Measurements from ENCODE around the gene PIAS2. TPM values are rescaled to one million over a fixed set of nuclear protein-coding genes. Genes with fewer than 3 reads are reported as not detected.

PIAS2 gene
- polyA plus RNA-seq, 3 donors = 9.9 to 13.2 (median 11.0) TPM

GRCh38 chr18:46770708-46771107 lies 146.6 kb downstream of the PIAS2 start:
- intact Hi-C loops (cut with micrococcal nuclease) = no loop called here
- Histone ChIP-seq H3K9me3 (replicated peaks in 1 of 2; ENCODE audit: control insufficient read depth in 1 of 2, insufficient read depth in 1 of 2, low read length in 2 of 2) (no peaks in the 10 kb centered on the region), H3K27me3 (ENCODE audit: control insufficient read depth in 2 of 2, insufficient read depth in 2 of 2, low read length in 2 of 2) (no peaks in the 10 kb centered on the region), H3K36me3 (replicated peaks in 1 of 2; ENCODE audit: control insufficient read depth in 1 of 2, insufficient read depth in 2 of 2, low read length in 2 of 2) (no peaks in the 10 kb centered on the region), H3K4me2 (replicated peaks; ENCODE audit: extremely low read depth, low read length, poor library complexity, severe bottlenecking) (no peak overlapping the region), H3K4me1 (ENCODE audit: control insufficient read depth in 1 of 2, insufficient read depth in 2 of 2, low read length in 2 of 2) (peaks cover 20 to 30% of the 10 kb centered on the region in 2 donors), H4K20me1 (ENCODE audit: insufficient read depth, low read length) (no peaks in the 10 kb centered on the region), H3K79me2 (ENCODE audit: insufficient read depth, low read length) (no peaks in the 10 kb centered on the region), H3K27ac (ENCODE audit: low read depth in 1 of 2, low read length in 2 of 2) (no peak overlapping the region), H3K9ac (ENCODE audit: insufficient read depth, low read length, poor library complexity, severe bottlenecking) (no peak overlapping the region), H3K4me3 (replicated peaks in 1 of 3; ENCODE audit: low read depth in 2 of 3, low read length in 3 of 3) (no peak overlapping the region), H2AFZ (ENCODE audit: insufficient read depth, low read depth, low read length, poor library complexity, severe bottlenecking) (no peak overlapping the region)
- WGBS (ENCODE audit: insufficient coverage) = no CpG with 5 or more reads among the region's 2 CpGs
- no peaks in the 10 kb centered on the region for H3K36me3 Mint-ChIP-seq
- no peak for TF ChIP-seq CTCF (IDR thresholded peaks at IDR 0.05)
- H3K27ac Mint-ChIP-seq = peak overlapping the region in 1 of 7 donors; percentile 75
- H3K27me3 Mint-ChIP-seq (ENCODE audit: low read depth in 3 of 3) = peaks cover 5 to 11% (median 10%) of the 10 kb centered on the region in 3 donors
- peaks cover 35% of the 10 kb centered on the region for H3K4me1 Mint-ChIP-seq
- no peak for DNase-seq
- peaks cover 0 to 4% (median 0%) of the 10 kb centered on the region in 7 donors for H3K9me3 Mint-ChIP-seq
- no peak overlapping the region for H3K4me3 Mint-ChIP-seq

GRCh38 chr18:46768166-46768921 lies 149.0 kb downstream of the PIAS2 start:
- H3K27ac Mint-ChIP-seq = no peak overlapping the region
- Histone ChIP-seq H3K9me3 (replicated peaks in 1 of 2; ENCODE audit: control insufficient read depth in 1 of 2, insufficient read depth in 1 of 2, low read length in 2 of 2) (no peaks in the 10 kb centered on the region), H3K9ac (ENCODE audit: insufficient read depth, low read length, poor library complexity, severe bottlenecking) (no peak overlapping the region), H3K79me2 (ENCODE audit: insufficient read depth, low read length) (no peaks in the 10 kb centered on the region), H2AFZ (ENCODE audit: insufficient read depth, low read depth, low read length, poor library complexity, severe bottlenecking) (no peak overlapping the region), H3K4me1 (ENCODE audit: control insufficient read depth in 1 of 2, insufficient read depth in 2 of 2, low read length in 2 of 2) (peaks cover 20 to 30% of the 10 kb centered on the region in 2 donors), H3K27ac (ENCODE audit: low read depth in 1 of 2, low read length in 2 of 2) (no peak overlapping the region), H3K4me3 (replicated peaks in 1 of 3; ENCODE audit: low read depth in 2 of 3, low read length in 3 of 3) (no peak overlapping the region), H4K20me1 (ENCODE audit: insufficient read depth, low read length) (no peaks in the 10 kb centered on the region), H3K27me3 (ENCODE audit: control insufficient read depth in 2 of 2, insufficient read depth in 2 of 2, low read length in 2 of 2) (peaks cover 2 to 3% of the 10 kb centered on the region in 2 donors), H3K4me2 (replicated peaks; ENCODE audit: extremely low read depth, low read length, poor library complexity, severe bottlenecking) (no peak overlapping the region), H3K36me3 (replicated peaks in 1 of 2; ENCODE audit: control insufficient read depth in 1 of 2, insufficient read depth in 2 of 2, low read length in 2 of 2) (no peaks in the 10 kb centered on the region)
- intact Hi-C loops (cut with micrococcal nuclease) = no loop called here
- TF ChIP-seq CTCF (IDR thresholded peaks at IDR 0.05) = no peak
- no peak overlapping the region for H3K4me3 Mint-ChIP-seq
- no peaks in the 10 kb centered on the region for H3K36me3 Mint-ChIP-seq
- WGBS (ENCODE audit: insufficient coverage) = 90% methylated on average over 7 of the region's 9 CpGs
- peaks cover 0 to 4% (median 0%) of the 10 kb centered on the region in 7 donors for H3K9me3 Mint-ChIP-seq
- DNase-seq = no peak
- peaks cover 5 to 19% (median 11%) of the 10 kb centered on the region in 3 donors for H3K27me3 Mint-ChIP-seq (ENCODE audit: low read depth in 3 of 3)
- peaks cover 34% of the 10 kb centered on the region for H3K4me1 Mint-ChIP-seq

All from CD14-positive monocyte (primary cell).